Measurements from ENCODE around the gene RAX2.
"Not testable (repeated sequence)": the region's sequence is repeated elsewhere in the genome, so short reads cannot be mapped to it uniquely, and the experiment has no call there.

RAX2 gene

DNA sequence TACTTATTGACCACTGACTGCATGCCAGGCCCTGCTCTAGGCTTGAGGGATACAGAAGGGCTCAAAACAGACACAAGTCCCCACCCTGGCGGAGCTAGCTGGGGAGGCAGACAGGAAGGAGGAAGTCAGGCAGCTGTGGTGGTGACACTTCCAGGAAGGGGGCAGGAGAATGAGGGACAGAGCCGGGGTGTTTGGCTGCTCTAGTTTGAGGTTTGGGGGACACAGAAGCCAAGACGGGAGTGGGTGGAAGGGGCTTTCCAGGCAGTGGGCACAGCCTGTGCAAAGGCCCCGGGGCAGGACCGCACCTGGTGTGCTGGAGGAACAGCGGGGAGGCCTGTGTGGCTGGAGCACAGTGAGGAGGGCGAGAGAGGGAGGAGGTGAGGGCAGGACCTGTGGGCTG, 5.5 kb downstream of the RAX2 start:
- no peak overlapping the region for H3K4me3 ChIP-seq
- H3K9me3 ChIP-seq: no peaks in the 10 kb centered on the region
- in situ Hi-C loops (cut with MboI; ENCODE audit: low sequenced_read_pairs): no loop called here
- no peaks in the 10 kb centered on the region for H3K27me3 ChIP-seq (ENCODE audit: low read depth)
- H3K36me3 ChIP-seq (replicated peaks): peaks cover 25% of the 10 kb centered on the region
- peaks cover 4% of the 10 kb centered on the region for H3K4me1 ChIP-seq
- no peak for DNase-seq (ENCODE audit: low spot score in 2 of 2)

GRCh38 chr19:3765757-3766156, 6.3 kb downstream of the RAX2 start:
- H3K4me3 ChIP-seq; H3K27me3 ChIP-seq (ENCODE audit: low read depth); H3K4me1 ChIP-seq; DNase-seq (ENCODE audit: low spot score in 2 of 2); in situ Hi-C loops (cut with MboI; ENCODE audit: low sequenced_read_pairs); H3K9me3 ChIP-seq: not testable (repeated sequence)
- peaks cover 25% of the 10 kb centered on the region for H3K36me3 ChIP-seq (replicated peaks)

GRCh38 chr19:3765121-3765520, 6.9 kb downstream of the RAX2 start:
- Histone ChIP-seq H3K36me3 (replicated peaks) (peaks cover 25% of the 10 kb centered on the region), H3K9me3 (no peaks in the 10 kb centered on the region), H3K4me3 (no peak overlapping the region), H3K4me1 (peaks cover 8% of the 10 kb centered on the region), H3K27me3 (ENCODE audit: low read depth) (no peaks in the 10 kb centered on the region)
- in situ Hi-C loops (cut with MboI; ENCODE audit: low sequenced_read_pairs): no loop called here
- DNase-seq (ENCODE audit: low spot score in 2 of 2): no peak

GRCh38 chr19:3762501-3763459, 9.2 kb downstream of the RAX2 start, which contains the start of gene MRPL54:
TSS of gene MRPL54 (plus strand) at chr19:3762682. CDS start at chr19:3762701, 19 bp downstream.
- Histone ChIP-seq H3K4me3 (peak within 1 kb of the TSS; percentile 98), H3K27me3 (ENCODE audit: low read depth) (no peaks in the 10 kb centered on the region), H3K36me3 (replicated peaks) (peaks cover 26% of the 10 kb centered on the region), H3K9me3 (no peaks in the 10 kb centered on the region), H3K4me1 (peaks cover 8% of the 10 kb centered on the region)
- in situ Hi-C loops (cut with MboI; ENCODE audit: low sequenced_read_pairs): no loop called here
- DNase-seq (ENCODE audit: low spot score in 2 of 2): peak; percentile 97 to 99

DNA sequence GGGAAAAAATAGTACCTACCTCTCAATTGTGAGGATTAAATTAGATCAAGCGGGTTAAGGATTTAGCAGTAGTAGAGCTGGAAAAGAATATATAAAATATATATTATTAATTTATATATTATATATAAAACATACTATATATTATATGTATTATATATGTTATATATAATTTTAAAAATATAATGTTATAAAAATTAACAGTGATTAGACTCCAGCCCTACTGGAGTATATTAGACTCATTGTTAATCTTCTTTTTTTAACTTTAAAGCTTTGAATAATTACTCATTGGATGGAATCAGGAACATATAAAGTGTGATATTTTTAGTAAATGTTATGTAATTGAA, 9.9 kb downstream of the RAX2 start:
- in situ Hi-C loops (cut with MboI; ENCODE audit: low sequenced_read_pairs): no loop called here
- H3K27me3 ChIP-seq (ENCODE audit: low read depth): no peaks in the 10 kb centered on the region
- peaks cover 8% of the 10 kb centered on the region for H3K4me1 ChIP-seq
- DNase-seq (ENCODE audit: low spot score in 2 of 2): no peak
- H3K36me3 ChIP-seq (replicated peaks): peaks cover 19% of the 10 kb centered on the region
- no peaks in the 10 kb centered on the region for H3K9me3 ChIP-seq
- peak overlapping the region; percentile 98 for H3K4me3 ChIP-seq

GRCh38 chr19:3761382-3762129, 10.5 kb downstream of the RAX2 start, which contains the start of gene APBA3:
TSS of gene APBA3 (minus strand) at chr19:3761692. CDS start at chr19:3760264, 1,428 bp downstream.
- H3K27me3 ChIP-seq (ENCODE audit: low read depth): no peaks in the 10 kb centered on the region
- H3K4me3 ChIP-seq: peak within 1 kb of the TSS; percentile 98
- H3K9me3 ChIP-seq: no peaks in the 10 kb centered on the region
- peaks cover 8% of the 10 kb centered on the region for H3K4me1 ChIP-seq
- DNase-seq (ENCODE audit: low spot score in 2 of 2): peak; percentile 86 to 96
- in situ Hi-C loops (cut with MboI; ENCODE audit: low sequenced_read_pairs): no loop called here
- H3K36me3 ChIP-seq (replicated peaks): peaks cover 18% of the 10 kb centered on the region

- in situ Hi-C loops (cut with MboI; ENCODE audit: low sequenced_read_pairs): no loop called here
- Histone ChIP-seq H3K9me3 (no peaks in the 10 kb centered on the region), H3K27me3 (ENCODE audit: low read depth) (no peaks in the 10 kb centered on the region), H3K4me3 (peak overlapping the region; percentile 98), H3K4me1 (peaks cover 8% of the 10 kb centered on the region), H3K36me3 (replicated peaks) (peaks cover 14% of the 10 kb centered on the region)
- DNase-seq (ENCODE audit: low spot score in 2 of 2): no peak
Measured at GRCh38 chr19:3760871-3761361, 11.1 kb downstream of the RAX2 start.

DNA sequence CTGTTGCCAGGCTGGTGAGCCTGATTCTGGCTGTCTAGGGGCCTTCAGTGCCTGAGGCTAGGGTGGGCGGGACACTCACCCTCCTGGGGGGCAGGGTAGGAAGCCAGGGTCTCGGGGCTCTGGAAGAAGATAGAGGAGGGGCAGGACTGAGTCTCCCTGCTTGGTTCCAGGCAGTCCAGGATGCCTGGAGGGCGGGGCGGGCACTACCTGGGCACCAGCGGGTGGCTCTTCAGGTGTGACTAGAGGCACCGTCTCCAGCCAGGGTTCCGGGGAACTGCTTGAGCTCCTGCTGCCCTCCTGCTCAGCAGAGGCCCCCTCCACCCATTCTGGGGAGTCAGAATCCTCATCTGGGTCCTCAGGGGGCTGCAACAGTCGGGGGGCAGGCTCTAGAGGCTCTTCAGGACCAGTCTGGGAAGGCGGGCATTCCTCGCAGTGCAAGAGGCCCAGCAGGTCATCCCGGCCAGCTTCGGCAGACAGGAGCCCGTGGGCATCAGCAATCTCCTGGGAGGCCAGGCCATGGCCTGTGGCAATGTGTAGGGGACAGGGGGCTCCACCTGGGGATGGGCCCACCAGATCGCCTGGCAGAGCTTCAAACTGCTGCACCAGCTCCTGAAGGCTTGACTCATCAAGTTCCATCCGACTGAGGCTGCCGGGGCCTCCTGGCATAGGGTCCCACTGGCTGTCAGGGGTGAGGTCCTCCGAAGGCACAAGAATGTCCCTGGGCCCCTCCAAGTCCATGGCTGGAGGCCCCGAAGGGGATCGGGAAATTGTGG, 12.4 kb downstream of the RAX2 start:
- DNase-seq (ENCODE audit: low spot score in 2 of 2): no peak
- in situ Hi-C loops (cut with MboI; ENCODE audit: low sequenced_read_pairs): no loop called here
- Histone ChIP-seq H3K9me3 (no peaks in the 10 kb centered on the region), H3K36me3 (replicated peaks) (peaks cover 7% of the 10 kb centered on the region), H3K4me1 (peaks cover 8% of the 10 kb centered on the region), H3K4me3 (no peak overlapping the region), H3K27me3 (ENCODE audit: low read depth) (no peaks in the 10 kb centered on the region)

GRCh38 chr19:3758297-3758696, 13.7 kb downstream of the RAX2 start:
- H3K27me3 ChIP-seq (ENCODE audit: low read depth); H3K4me1 ChIP-seq; DNase-seq (ENCODE audit: low spot score in 2 of 2); in situ Hi-C loops (cut with MboI; ENCODE audit: low sequenced_read_pairs); H3K9me3 ChIP-seq; H3K4me3 ChIP-seq; H3K36me3 ChIP-seq (replicated peaks): not testable (repeated sequence)

DNA sequence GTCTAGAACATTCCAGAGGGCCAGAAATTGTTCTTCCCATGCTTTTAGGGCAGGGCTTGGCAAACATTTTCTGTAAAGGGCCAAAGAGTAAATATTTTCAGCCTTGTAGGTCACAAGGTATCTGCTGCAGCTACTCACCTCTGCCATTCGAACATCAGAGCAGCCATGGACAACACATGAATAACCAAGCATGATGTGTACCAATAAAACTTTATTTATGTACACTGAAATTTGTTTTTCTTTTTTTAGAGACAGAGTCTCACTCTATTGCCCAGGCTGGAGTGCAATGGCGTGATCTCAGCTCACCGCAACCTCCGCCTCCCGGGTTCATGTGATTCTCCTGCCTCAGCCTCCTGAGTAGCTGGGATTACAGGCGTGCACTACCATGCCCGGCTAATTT, 14.3 kb downstream of the RAX2 start:
- H3K27me3 ChIP-seq (ENCODE audit: low read depth); in situ Hi-C loops (cut with MboI; ENCODE audit: low sequenced_read_pairs); H3K4me1 ChIP-seq; H3K9me3 ChIP-seq; H3K4me3 ChIP-seq; H3K36me3 ChIP-seq (replicated peaks); DNase-seq (ENCODE audit: low spot score in 2 of 2): not testable (repeated sequence)

DNA sequence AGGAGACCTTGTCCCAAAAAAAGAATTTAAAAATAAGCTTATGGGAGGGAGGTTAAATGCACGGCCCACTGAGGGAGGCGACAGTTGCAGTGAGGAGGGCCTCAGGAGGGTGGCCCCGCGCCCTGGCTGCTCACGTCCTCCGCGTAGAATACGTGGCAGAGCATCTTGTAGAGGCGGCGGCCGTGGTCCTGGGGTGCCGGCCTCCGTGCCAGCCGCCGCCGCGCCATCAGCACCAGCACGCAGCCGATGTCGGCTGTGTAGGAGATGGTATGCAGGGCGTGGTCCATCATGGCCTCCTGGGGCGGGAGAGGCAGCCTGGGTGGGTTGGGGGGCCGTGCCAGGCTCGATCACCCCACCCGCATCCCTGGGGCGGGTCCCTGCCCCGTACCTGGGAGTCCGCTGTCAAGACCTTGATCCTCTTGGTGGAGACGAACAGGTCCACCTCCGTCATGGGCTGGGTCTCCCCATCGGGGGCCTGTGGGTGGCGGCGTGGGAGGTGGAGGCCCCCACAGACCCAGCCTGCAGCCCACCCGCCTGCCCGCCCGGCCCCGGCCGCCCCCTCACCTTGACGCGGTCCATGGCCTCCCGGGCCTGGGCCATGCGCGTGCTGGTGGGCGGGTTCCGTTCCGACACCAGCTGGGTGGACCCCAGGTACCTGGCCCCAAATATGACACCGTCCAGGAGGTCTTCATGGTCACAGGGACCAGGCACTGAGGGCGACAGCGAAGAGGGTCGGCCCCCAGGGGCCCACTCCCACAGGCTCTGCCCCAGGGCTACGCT, 18.2 kb downstream of the RAX2 start:
- in situ Hi-C loops (cut with MboI; ENCODE audit: low sequenced_read_pairs): no loop called here

DNA sequence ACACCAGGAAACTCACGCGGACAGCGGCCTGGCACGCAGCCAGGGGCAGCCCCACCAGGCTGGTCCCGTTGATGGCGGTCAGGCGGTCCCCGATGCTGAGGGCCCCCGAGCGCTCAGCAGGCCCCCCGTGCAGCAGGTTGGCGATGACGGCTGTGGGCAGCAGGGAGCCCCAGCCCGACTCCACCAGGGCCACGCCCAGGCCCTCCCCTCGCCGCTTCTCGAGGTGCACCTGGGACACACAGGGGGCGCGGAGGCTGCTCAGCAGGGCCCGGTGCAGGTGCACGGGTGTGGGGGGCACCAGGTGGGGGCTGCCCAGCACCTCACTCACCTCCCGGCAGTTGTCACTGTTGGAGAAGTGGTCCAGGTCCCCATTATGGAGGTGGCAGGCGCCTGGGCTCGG, 19.5 kb downstream of the RAX2 start:
- Histone ChIP-seq H3K4me1 (no peaks in the 10 kb centered on the region), H3K27me3 (ENCODE audit: low read depth) (no peaks in the 10 kb centered on the region), H3K36me3 (replicated peaks) (no peaks in the 10 kb centered on the region; the same call in none of the 2 replicates), H3K4me3 (no peak overlapping the region), H3K9me3 (no peaks in the 10 kb centered on the region)
- in situ Hi-C loops (cut with MboI; ENCODE audit: low sequenced_read_pairs): no loop called here
- DNase-seq (ENCODE audit: low spot score in 2 of 2): no peak

More for the DNA sequence above, 18.2 kb downstream of the RAX2 start:
- no peak overlapping the region for H3K4me3 ChIP-seq
- no peaks in the 10 kb centered on the region for H3K4me1 ChIP-seq
- H3K36me3 ChIP-seq (replicated peaks): peaks cover 3% of the 10 kb centered on the region
- no peaks in the 10 kb centered on the region for H3K27me3 ChIP-seq (ENCODE audit: low read depth)
- no peak for DNase-seq (ENCODE audit: low spot score in 2 of 2)
- no peaks in the 10 kb centered on the region for H3K9me3 ChIP-seq

GRCh38 chr19:3751236-3751635, 20.8 kb downstream of the RAX2 start:
- H3K4me3 ChIP-seq: no peak overlapping the region
- no peak for DNase-seq (ENCODE audit: low spot score in 2 of 2)

More at GRCh38 chr19:3751236-3751635, 20.8 kb downstream of the RAX2 start:
- Histone ChIP-seq H3K4me1 (no peaks in the 10 kb centered on the region), H3K36me3 (replicated peaks) (no peaks in the 10 kb centered on the region; the same call in none of the 2 replicates), H3K9me3 (no peaks in the 10 kb centered on the region), H3K27me3 (ENCODE audit: low read depth) (no peaks in the 10 kb centered on the region)
- in situ Hi-C loops (cut with MboI; ENCODE audit: low sequenced_read_pairs): no loop called here

All from HAP-1 (cell line).